Mesenchymal stem cell (in vitro differentiated cells and primary cell): ENCODE data around the gene MUC15.

Experiments used
- DNase-seq: peaks from one replicate; pipeline ENCODE4 v3.0.0-alpha.2; 2013
- H2AFZ ChIP-seq: one replicate; pipeline ENCODE4 v1.6.1; 2013; ENCODE audit warnings: low read depth, mild to moderate bottlenecking, control low read depth, inconsistent platforms, low read length, moderate library complexity
- H2AK5ac ChIP-seq: 2 replicates; pipeline ENCODE4 v1.6.1; 2013; ENCODE audit warnings: low read length, moderate library complexity, mild to moderate bottlenecking, inconsistent platforms; ENCODE audit not compliant: severe bottlenecking
- H2BK120ac ChIP-seq: one replicate; pipeline ENCODE4 v1.6.1; 2013; ENCODE audit warnings: low read depth, mild to moderate bottlenecking, inconsistent platforms, low read length, moderate library complexity
- H2BK12ac ChIP-seq, 2 experiments: one replicate each; pipeline ENCODE4 v1.6.1; 2013; ENCODE audit warnings: inconsistent platforms in 2 of 2, low read length in 2 of 2, mild to moderate bottlenecking in 2 of 2, moderate library complexity in 2 of 2, control low read depth in 1 of 2
- H2BK15ac ChIP-seq: one replicate; pipeline ENCODE4 v1.6.1; 2013; ENCODE audit warnings: mild to moderate bottlenecking, low read depth, inconsistent platforms; ENCODE audit not compliant: poor library complexity, severe bottlenecking
- H2BK5ac ChIP-seq: 2 replicates; pipeline ENCODE4 v1.6.1; 2013; ENCODE audit warnings: low read depth, mild to moderate bottlenecking, low read length, control low read depth, inconsistent platforms; ENCODE audit not compliant: poor library complexity, severe bottlenecking
- H3K14ac ChIP-seq, 2 experiments: one replicate each; pipeline ENCODE4 v1.6.1; 2013; ENCODE audit warnings: inconsistent platforms in 2 of 2, low read length in 2 of 2, control low read depth in 1 of 2, mild to moderate bottlenecking in 1 of 2, moderate library complexity in 1 of 2
- H3K18ac ChIP-seq, 2 experiments: one replicate each; pipeline ENCODE4 v1.6.1; 2013; ENCODE audit warnings: inconsistent platforms in 2 of 2, low read length in 2 of 2, control low read depth in 1 of 2, low read depth in 1 of 2, mild to moderate bottlenecking in 1 of 2
- H3K23ac ChIP-seq, 2 experiments: one replicate each; pipeline ENCODE4 v1.6.1; 2013; ENCODE audit warnings: inconsistent platforms in 2 of 2, low read length in 2 of 2, mild to moderate bottlenecking in 2 of 2, moderate library complexity in 2 of 2, control low read depth in 1 of 2
- H3K27ac ChIP-seq: 2 replicates; pipeline ENCODE4 v1.5.1; 2013; ENCODE audit warnings: mild to moderate bottlenecking, moderate library complexity, low read length, control low read depth, inconsistent platforms; ENCODE audit not compliant: poor library complexity, severe bottlenecking
- H3K27me3 ChIP-seq, 2 experiments: 2 replicates each; pipeline versions ENCODE4 v1.6.1 to v1.7.0; 2013; ENCODE audit warnings: low read length in 2 of 2, mild to moderate bottlenecking in 2 of 2, moderate library complexity in 2 of 2, control low read depth in 1 of 2, inconsistent platforms in 1 of 2; ENCODE audit not compliant: control insufficient read depth in 1 of 2, insufficient read depth in 1 of 2
- H3K36me3 ChIP-seq, 2 experiments: 2 replicates each; pipeline versions ENCODE4 v1.6.1 to v1.7.0; 2013; ENCODE audit warnings: low read length in 2 of 2, control low read depth in 1 of 2, inconsistent platforms in 1 of 2, low read depth in 1 of 2, mild to moderate bottlenecking in 1 of 2; ENCODE audit not compliant: insufficient read depth in 2 of 2, control insufficient read depth in 1 of 2
- H3K4ac ChIP-seq, 2 experiments: one replicate each; pipeline ENCODE4 v1.6.1; 2013; ENCODE audit warnings: inconsistent platforms in 2 of 2, low read length in 2 of 2, mild to moderate bottlenecking in 2 of 2, moderate library complexity in 2 of 2, control low read depth in 1 of 2, low read depth in 1 of 2
- H3K4me1 ChIP-seq: 2 replicates; pipeline ENCODE4 v1.6.1; 2013; ENCODE audit warnings: low read depth, low read length, control low read depth; ENCODE audit not compliant: control insufficient read depth, insufficient read depth
- H3K4me2 ChIP-seq: 2 replicates; pipeline ENCODE4 v1.6.1; 2013; ENCODE audit warnings: low read length, mild to moderate bottlenecking, inconsistent platforms; ENCODE audit not compliant: poor library complexity, severe bottlenecking
- H3K4me3 ChIP-seq, 2 experiments: 2 replicates each; pipeline versions ENCODE4 v1.5.1 to v1.7.0; 2013; ENCODE audit warnings: low read length in 2 of 2, mild to moderate bottlenecking in 2 of 2, control low read depth in 1 of 2, low read depth in 1 of 2; ENCODE audit not compliant: insufficient read depth in 1 of 2
- H3K79me1 ChIP-seq: replicated peaks from 2 replicates; pipeline ENCODE4 v1.6.1; 2013; ENCODE audit warnings: mild to moderate bottlenecking, control low read depth, low read length, inconsistent platforms; ENCODE audit not compliant: poor library complexity, severe bottlenecking
- H3K9ac ChIP-seq: 2 replicates; pipeline ENCODE4 v1.7.0; 2013; ENCODE audit warnings: mild to moderate bottlenecking, low read length, moderate library complexity
- H3K9me3 ChIP-seq: 2 replicates; pipeline ENCODE4 v1.7.0; 2013; ENCODE audit warnings: mild to moderate bottlenecking, low read length; ENCODE audit not compliant: control insufficient read depth
- H4K8ac ChIP-seq: one replicate; pipeline ENCODE4 v1.6.1; 2013; ENCODE audit warnings: inconsistent platforms, mild to moderate bottlenecking, low read length, moderate library complexity
- H4K91ac ChIP-seq: one replicate; pipeline ENCODE4 v1.6.1; 2013; ENCODE audit warnings: mild to moderate bottlenecking, low read length, inconsistent platforms
- WGBS: methylation state at CpG from one replicate; pipeline ENCODE4 v1.1.7; 2013; ENCODE audit warnings: mixed read lengths; 5-methylcytosine and 5-hydroxymethylcytosine counted together

Gene MUC15

GRCh38 chr11:26541870-26542269 lies 30.2 kb downstream of the MUC15 start:
- DNase-seq = no peak
- Histone ChIP-seq H3K9ac (no peak overlapping the region), H3K14ac (no peak overlapping the region), H3K79me1 (no peaks in the 10 kb centered on the region), H2AK5ac (no peak overlapping the region), H3K9me3 (no peaks in the 10 kb centered on the region), H2BK12ac (no peak overlapping the region), H4K91ac (no peak overlapping the region), H2BK15ac (no peak overlapping the region), H3K36me3 (no peaks in the 10 kb centered on the region), H3K4me2 (no peak overlapping the region), H3K27me3 (no peaks in the 10 kb centered on the region), H2BK120ac (no peak overlapping the region), H4K8ac (no peak overlapping the region), H3K27ac (no peak overlapping the region), H2BK5ac (no peak overlapping the region), H3K23ac (no peak overlapping the region), H3K4me3 (no peak overlapping the region), H3K18ac (no peak overlapping the region), H3K4ac (no peak overlapping the region), H2AFZ (no peak overlapping the region), H3K4me1 (no peaks in the 10 kb centered on the region)
- 100% methylated on average over 2 of the region's 2 CpGs for WGBS

GRCh38 chr11:26539517-26539916 lies 32.5 kb downstream of the MUC15 start:
- H3K9ac ChIP-seq = no peak overlapping the region
- no peaks in the 10 kb centered on the region for H3K79me1 ChIP-seq
- no peak overlapping the region for H4K91ac ChIP-seq
- no peak overlapping the region for H3K4ac ChIP-seq
- no peak overlapping the region for H2AK5ac ChIP-seq
- H3K4me3 ChIP-seq = no peak overlapping the region
- no peak overlapping the region for H2BK120ac ChIP-seq
- H2BK5ac ChIP-seq = no peak overlapping the region
- no peak overlapping the region for H4K8ac ChIP-seq
- H3K18ac ChIP-seq = no peak overlapping the region
- no peaks in the 10 kb centered on the region for H3K9me3 ChIP-seq
- H3K27me3 ChIP-seq = no peaks in the 10 kb centered on the region
- H3K23ac ChIP-seq = no peak overlapping the region
- no peak overlapping the region for H3K27ac ChIP-seq
- no peak overlapping the region for H2AFZ ChIP-seq
- H3K14ac ChIP-seq = no peak overlapping the region
- H2BK12ac ChIP-seq = no peak overlapping the region
- 100% methylated on average over 2 of the region's 3 CpGs for WGBS
- no peaks in the 10 kb centered on the region for H3K4me1 ChIP-seq
- H2BK15ac ChIP-seq = no peak overlapping the region
- no peak for DNase-seq
- H3K4me2 ChIP-seq = no peak overlapping the region
- H3K36me3 ChIP-seq = no peaks in the 10 kb centered on the region

- Histone ChIP-seq H3K36me3 (no peaks in the 10 kb centered on the region), H3K18ac (no peak overlapping the region), H3K79me1 (no peaks in the 10 kb centered on the region), H2BK12ac (no peak overlapping the region), H3K27me3 (no peaks in the 10 kb centered on the region), H3K4me2 (no peak overlapping the region), H2AFZ (no peak overlapping the region), H2BK120ac (no peak overlapping the region), H4K91ac (peak overlapping the region; percentile 11), H3K14ac (no peak overlapping the region), H4K8ac (no peak overlapping the region), H3K9me3 (no peaks in the 10 kb centered on the region), H2AK5ac (no peak overlapping the region), H3K23ac (no peak overlapping the region), H3K27ac (no peak overlapping the region), H3K9ac (no peak overlapping the region), H3K4me1 (no peaks in the 10 kb centered on the region), H3K4me3 (no peak overlapping the region), H2BK5ac (no peak overlapping the region), H2BK15ac (no peak overlapping the region), H3K4ac (no peak overlapping the region)
- DNase-seq = no peak
- WGBS = 94% methylated on average over 4 of the region's 4 CpGs
These were observed 34.7 kb downstream of the MUC15 start for GRCh38 chr11:26537341-26537740.

- H3K9me3 ChIP-seq = no peaks in the 10 kb centered on the region
- H3K4ac ChIP-seq = no peak overlapping the region
- no peaks in the 10 kb centered on the region for H3K36me3 ChIP-seq
- WGBS = 100% methylated on average over 1 of the region's 1 CpG
- no peak overlapping the region for H2BK120ac ChIP-seq
- no peaks in the 10 kb centered on the region for H3K4me1 ChIP-seq
- H3K4me2 ChIP-seq = no peak overlapping the region
- H3K23ac ChIP-seq = no peak overlapping the region
- no peak for DNase-seq
- no peak overlapping the region for H3K18ac ChIP-seq
- H3K14ac ChIP-seq = no peak overlapping the region
- no peaks in the 10 kb centered on the region for H3K27me3 ChIP-seq
- no peak overlapping the region for H2AK5ac ChIP-seq
- no peak overlapping the region for H2BK15ac ChIP-seq
- H4K91ac ChIP-seq = no peak overlapping the region
- H2BK12ac ChIP-seq = no peak overlapping the region
- no peak overlapping the region for H4K8ac ChIP-seq
- H3K27ac ChIP-seq = no peak overlapping the region
- no peak overlapping the region for H3K9ac ChIP-seq
- H2AFZ ChIP-seq = no peak overlapping the region
- no peak overlapping the region for H2BK5ac ChIP-seq
- no peak overlapping the region for H3K4me3 ChIP-seq
- H3K79me1 ChIP-seq = no peaks in the 10 kb centered on the region
These were observed 44.4 kb downstream of the MUC15 start for GRCh38 chr11:26527685-26528084.
